GM19438 (cell line): Measurements from ENCODE around the gene FLT3.
"Not testable (repeated sequence)": the region's sequence is repeated elsewhere in the genome, so short reads cannot be mapped to it uniquely, and the experiment has no call there.

Experiments used
- ATAC-seq: cut with Tn5 transposase; IDR thresholded peaks from one replicate; pipeline ENCODE4 v1.9.1; 2021; ENCODE audit warnings: low read depth; ENCODE audit not compliant: unreplicated experiment

FLT3 gene

GRCh38 chr13:27975564-27976361 lies 124.6 kb downstream of the FLT3 start:
- ATAC-seq, result no peak

GRCh38 chr13:27973961-27974662 lies 126.3 kb downstream of the FLT3 start:
- no peak for ATAC-seq

- ATAC-seq, result no peak
Measured at GRCh38 chr13:27973291-27973690, 127.1 kb downstream of the FLT3 start.

GRCh38 chr13:27972478-27972820 lies 127.9 kb downstream of the FLT3 start:
- no peak for ATAC-seq

- ATAC-seq, result no peak
Measured at GRCh38 chr13:27971776-27972477, 128.4 kb downstream of the FLT3 start.

GRCh38 chr13:27971236-27971645 lies 129.1 kb downstream of the FLT3 start:
- no peak for ATAC-seq

GRCh38 chr13:27970382-27971235 lies 129.8 kb downstream of the FLT3 start:
- ATAC-seq, result no peak

GRCh38 chr13:27969866-27970229 lies 130.5 kb downstream of the FLT3 start:
- ATAC-seq, result no peak

GRCh38 chr13:27969082-27969865 lies 131.1 kb downstream of the FLT3 start, which contains the start of gene CDX2:
TSS of gene CDX2 (minus strand) at chr13:27969315. CDS start at chr13:27969006, 309 bp downstream.
- ATAC-seq, result no peak

GRCh38 chr13:27968316-27969081 lies 131.9 kb downstream of the FLT3 start:
- no peak for ATAC-seq

GRCh38 chr13:27967736-27968315 lies 132.6 kb downstream of the FLT3 start:
- no peak for ATAC-seq

- no peak for ATAC-seq
Measured at GRCh38 chr13:27967203-27967735, 133.1 kb downstream of the FLT3 start.

- ATAC-seq, result no peak
Measured at GRCh38 chr13:27966641-27967202, 133.7 kb downstream of the FLT3 start.

- ATAC-seq, result no peak
Measured at GRCh38 chr13:27965740-27966640, 134.4 kb downstream of the FLT3 start.

GRCh38 chr13:27965343-27965739 lies 135.0 kb downstream of the FLT3 start:
- ATAC-seq, result no peak

GRCh38 chr13:27964741-27965323 lies 135.5 kb downstream of the FLT3 start:
- no peak for ATAC-seq

- not testable (repeated sequence) for ATAC-seq
Measured at GRCh38 chr13:27964206-27964605, 136.2 kb downstream of the FLT3 start.
